UCSD-AML1 (cell line): Measurements from ENCODE around the gene SLBP.

Source experiments
- DNase-seq: peaks from one replicate; lab custom pipeline; 2025; ENCODE audit not compliant: unreplicated experiment; lab: John Stamatoyannopoulos, UW

The SLBP gene

DNA sequence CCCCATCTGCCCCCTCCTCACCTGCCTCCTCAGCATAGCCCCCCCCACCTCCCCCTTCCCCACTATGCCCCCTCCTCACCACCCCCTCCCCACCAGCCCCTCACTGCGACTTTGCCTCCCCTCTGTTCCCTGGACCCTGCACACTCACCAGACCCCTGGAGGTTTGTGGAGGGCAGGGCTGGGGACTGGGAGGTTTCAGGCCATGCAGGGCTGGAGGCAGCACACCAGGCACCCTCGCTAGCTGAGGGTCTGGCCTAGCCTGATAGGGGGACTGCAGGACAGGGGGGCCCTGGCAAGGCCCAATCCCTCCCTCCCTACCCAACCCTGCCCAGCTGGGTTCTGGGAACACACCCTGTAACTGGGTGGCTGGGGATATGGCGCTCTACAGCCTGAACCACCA, 37.3 kb upstream of the SLBP start:
- DNase-seq: no peak

DNA sequence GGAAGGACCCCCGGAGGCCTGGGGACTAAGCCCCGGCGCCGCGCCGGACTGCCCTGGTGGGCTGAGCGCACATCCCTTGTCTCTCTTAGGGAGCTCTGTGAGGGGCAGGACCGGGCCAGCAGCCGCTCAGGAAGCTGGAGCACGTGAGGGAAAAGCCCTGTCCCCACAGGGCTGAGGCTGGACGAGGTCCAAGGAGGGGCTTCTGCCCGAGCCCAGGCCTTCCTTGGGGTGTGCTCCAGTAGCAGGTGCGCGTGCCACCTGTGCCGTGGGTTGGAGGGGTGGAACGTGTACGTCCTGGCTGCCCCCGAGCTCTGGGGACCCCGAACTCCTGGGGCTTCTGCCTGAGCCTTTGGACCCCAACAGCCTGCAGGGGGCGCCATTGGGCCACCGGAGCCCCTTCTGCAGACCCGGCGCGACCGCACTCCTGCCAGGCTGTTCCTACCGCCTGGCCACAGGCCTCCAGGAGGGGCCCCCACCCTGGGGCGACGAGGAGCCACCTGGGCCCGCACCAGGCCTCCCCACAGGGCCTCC, 36.4 kb upstream of the SLBP start:
- DNase-seq: peak; percentile 84

DNA sequence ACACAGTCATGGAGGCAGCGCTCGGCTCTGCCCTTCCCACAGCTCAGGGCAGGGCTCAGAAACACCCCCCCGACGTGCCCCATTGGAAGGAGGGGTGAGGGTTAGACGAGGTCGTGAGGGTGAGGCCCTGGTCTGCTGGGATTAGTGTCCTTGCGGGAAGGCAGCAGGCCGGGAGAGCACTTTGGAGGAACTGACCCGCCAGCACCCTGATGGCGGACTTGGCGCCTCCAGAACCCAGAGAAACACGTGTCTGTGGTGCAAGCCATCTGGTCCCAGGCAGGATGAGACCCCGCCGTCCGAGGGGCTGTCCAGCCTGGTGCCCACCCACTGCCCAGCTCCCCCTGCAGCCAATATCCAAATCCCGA, 35.5 kb upstream of the SLBP start:
- no peak for DNase-seq

DNA sequence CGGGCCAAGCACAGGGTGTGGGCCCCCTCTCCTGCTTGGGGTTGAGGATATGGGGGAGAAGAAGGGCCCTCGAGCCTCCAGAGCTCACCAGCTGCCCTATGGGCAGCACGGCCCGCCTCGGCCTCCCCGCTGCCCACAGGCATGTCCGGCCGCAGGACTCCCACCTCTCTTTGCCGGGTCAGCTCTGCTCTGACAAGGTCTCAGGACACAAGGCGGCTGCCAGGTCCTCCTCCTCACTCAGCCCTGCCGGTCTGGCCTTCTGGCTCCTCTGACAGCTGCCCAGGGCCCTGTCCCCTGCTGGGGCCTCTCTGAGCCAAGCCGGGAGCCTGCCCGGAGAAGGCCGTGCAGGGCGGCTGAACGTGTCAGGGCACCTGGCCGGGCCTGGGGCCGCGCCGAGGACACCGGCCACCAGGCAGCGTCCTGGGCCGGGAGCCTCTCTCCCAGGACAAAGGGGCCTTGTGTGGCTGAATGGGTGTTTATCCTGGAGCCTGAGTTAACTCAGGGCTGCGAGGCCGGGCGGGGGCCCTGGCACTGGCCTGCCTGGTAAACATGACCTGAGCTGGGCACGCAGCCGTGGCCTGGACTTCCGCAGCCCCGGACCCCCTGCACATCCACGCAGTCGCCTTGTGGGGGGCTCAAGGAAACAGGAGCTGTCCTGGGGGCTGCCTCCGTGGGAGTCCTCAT, 34.9 kb upstream of the SLBP start:
- DNase-seq: no peak

DNA sequence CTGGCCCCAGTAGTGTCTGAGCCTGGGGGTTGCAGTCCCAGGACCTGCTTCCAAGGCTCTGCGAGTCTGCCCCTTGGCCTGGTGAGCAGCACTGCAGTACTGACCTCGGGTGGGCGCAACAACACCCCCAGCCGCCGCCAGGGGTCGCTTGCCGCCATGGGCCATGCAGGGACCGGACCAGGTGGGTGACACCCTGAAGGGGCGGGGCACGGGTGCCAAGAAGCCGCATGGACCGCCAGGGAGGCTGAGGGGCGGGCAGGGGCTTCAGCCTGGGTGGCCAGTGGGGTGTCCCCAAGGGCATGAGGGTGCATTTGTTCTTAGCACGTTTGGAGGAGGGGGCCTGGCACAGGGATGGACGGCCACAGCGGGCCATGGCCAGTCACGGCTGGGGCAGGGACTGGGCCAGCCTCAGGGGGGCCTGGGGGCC, 34.2 kb upstream of the SLBP start:
- DNase-seq: peak; percentile 80

DNA sequence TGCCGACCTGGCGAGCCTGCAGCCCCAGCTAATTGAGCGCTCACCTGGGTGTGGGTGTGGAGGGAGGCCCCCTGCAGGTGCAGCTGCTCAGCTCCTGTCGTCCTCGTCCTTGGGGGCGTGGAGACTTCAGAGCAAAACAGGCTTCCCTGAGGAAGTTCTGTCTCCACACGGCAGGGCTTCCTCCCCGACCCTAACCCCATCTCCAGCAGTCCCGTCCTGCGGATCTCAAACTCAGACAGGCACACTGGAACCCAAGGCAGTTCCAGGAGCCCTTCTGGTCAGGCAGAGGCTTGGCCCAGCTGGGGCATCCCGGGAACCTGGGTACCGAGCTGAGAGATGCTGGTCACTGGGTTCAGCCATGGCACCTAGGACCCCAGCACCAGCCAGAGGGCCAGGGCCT, 33.6 kb upstream of the SLBP start:
- no peak for DNase-seq

DNA sequence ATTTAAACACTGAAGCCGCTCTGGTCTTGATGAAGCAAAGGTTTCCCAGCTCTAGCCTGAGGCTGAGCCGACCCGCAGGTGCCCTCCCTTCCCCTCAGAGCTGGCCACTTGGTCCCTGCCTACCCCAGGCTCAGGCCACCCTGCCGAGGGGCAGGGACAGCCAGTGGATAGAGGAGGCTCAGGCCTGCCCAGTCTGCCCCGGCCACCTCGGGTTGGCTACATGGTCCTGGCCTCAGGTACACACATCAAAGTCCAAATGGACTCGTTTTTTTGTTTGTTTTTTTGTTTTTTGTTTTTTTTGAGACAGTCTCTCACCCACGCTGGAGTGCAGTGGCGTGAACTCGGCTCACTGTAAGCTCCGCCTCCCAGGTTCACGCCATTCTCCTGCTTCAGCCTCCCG, 33.0 kb upstream of the SLBP start:
- no peak for DNase-seq

DNA sequence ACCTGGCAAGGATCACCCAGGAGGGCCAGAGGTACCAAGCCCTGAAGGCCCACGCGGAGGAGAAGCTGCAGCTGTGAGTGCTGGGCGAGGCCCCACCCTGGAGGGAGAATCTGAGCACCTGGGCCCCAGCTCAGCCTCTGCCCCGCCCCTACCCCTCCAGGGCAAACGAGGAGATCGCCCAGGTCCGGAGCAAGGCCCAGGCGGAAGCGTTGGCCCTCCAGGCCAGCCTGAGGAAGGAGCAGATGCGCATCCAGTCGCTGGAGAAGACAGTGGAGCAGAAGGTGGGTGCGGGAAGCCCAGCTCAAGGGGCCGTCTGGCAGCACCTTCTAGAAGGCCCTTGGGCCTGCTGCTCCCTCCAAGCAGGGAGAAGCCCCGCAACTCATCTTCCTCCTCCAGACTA, 32.4 kb upstream of the SLBP start:
- DNase-seq: no peak

DNA sequence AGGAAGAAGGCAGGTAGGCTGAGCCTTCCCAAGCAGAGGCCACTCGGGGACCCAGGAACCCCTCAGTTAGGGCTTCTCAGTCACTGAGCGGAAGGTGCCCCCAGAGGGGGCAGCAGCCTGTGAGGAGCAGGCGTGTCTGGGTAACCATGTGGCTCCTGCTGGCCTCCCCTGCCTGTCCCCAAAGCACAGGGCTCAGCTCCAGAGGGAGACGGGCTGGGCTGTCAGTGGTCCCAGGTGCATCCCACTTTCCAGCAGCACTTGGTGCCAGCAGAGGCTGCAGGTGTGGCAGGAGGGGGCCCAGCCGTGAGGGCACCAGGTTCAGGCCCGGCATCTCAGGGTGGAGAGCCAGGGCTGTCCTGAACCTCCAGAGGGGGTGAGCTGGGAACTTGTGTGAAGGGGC, 31.9 kb upstream of the SLBP start:
- no peak for DNase-seq

DNA sequence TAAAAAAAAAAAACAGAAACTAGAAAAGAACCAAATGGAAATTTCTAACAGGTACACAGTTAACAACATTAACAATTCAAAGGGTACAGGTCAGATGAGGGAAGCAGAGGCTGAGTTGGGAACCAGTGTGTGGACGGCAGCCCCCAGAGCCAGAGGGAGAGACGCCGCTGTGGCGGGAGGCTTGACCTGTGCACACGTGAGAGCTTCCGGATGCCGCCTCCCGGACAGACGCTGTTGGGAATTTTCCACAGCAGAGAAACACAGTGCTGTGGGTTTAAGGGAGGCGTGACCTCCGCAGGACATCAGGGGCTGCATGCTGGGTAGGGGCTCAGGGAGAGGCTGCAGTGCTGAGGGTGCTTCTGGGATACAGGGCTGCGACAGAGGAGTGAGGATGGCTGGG, 31.4 kb upstream of the SLBP start:
- no peak for DNase-seq

DNA sequence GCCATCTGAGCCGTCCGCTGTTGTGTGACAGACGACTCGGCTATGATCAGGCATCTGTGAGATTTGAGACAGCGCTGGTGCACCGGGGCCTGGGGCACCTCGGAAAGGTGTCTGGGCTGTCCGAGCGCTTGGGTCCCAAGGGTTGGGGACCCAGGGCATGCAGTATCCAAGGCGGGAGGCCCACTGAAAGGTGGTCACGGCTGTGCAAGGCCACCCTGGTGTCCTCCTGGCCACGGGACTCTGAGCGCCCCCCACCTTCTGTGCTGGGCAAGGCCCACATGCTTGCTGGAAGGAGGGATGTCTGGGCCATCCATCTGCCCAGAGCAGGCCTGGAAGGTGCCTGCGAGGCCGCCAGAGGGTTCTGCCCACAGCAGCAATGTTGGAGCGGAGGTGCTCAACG, 29.1 kb upstream of the SLBP start:
- no peak for DNase-seq

DNA sequence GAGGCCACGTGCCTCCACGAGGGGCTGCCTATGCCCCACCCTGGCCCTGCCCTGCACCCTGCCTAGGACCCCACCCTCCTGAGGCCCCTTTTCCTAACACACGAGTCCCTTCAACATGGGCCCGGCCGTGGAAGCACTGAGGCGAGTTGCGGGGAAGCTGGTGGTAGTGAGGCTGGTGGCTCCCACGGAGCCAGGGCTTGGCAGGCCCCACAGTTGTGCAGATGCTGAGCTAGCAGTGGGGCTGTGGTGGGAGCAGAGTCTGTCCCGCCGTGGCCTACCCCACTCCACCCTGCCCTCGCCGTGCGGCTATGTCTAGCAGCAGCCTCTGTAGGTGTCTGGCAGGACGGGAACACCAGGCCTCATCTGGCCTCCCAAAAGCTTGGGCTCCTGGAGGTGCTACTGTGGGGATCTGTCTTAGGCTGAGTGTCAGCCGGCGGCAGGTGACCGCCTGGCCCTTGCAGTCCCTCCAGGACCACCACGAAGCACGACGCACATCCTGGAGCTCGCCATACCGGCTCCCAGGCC, 28.0 kb upstream of the SLBP start:
- no peak for DNase-seq

DNA sequence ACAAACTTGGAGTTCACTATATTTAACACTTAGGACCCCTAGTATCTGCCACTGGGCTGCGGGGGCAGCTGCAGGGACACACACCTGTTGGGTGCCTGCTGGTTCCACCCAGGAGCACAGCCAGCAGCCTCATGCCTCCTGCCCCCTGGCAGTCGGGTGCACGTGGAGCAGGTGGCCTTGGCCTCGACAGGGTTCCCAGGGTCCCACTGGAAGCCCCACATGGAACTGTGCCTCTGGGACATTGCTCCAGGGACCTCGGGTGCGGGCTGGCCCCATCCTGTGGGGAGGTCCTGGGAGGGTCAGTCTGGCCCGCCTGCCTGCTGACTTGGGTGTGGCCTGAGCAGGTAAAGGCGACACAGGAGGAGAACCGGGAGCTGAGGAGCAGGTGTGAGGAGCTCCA, 27.2 kb upstream of the SLBP start:
- DNase-seq: no peak

DNA sequence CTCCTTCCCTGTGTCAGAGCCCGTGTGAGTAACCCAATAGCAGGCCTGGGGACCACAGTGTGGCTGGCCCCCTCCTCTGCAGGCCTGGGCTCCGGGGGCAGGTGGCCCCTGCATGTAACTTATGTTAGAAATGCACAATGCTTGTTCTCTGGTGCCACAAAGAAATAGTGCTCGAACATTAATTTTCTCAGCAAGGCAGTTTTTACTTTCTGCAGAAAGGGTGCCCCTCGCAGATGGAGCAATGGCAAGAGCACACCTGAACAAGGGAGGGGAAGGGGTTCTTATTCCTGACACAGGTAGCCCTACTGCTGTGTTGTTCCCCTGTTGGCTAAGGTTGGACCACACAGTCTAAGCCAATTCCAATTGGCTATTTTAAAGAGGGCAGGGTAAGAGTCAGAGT, 26.3 kb upstream of the SLBP start:
- DNase-seq: no peak

DNA sequence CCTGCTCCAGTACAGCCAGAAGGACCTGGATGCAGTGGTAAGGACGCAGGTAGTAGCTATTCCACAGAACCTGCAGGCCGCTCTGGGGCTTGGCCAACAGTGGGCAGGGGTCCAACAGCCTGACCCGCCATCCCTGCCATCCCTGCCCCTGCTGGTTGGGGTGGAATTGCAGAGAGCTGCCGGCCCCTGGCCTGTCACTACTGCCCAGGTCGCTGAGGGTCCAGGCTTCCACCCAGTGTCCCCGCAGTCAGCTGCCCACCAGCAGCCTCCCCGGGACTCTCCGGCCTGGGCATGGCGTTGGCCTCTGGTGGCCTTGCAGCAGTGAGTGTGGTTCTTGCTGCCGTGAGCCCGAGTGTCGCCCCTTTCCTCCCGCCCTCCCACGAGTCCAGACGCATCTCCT, 25.5 kb upstream of the SLBP start:
- no peak for DNase-seq

DNA sequence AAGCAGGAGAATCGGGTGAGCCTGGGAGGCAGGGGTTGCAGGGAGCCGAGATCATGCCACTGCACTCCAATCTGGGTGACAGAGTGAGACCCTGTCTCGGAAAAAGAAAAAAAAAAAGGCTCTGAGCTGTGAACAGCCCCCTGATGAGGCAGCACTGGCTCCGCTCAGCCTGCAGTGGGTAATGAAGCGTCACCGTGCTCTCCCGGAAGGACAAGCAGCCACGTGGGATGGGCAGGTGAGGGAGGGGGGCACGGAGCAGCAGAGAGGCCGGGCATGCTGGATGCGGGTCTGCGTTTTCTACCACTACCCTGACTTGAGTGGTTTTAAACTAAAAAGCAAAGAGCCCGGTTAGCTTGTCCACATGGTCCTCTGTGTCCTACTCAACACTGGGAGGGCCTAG, 24.7 kb upstream of the SLBP start:
- no peak for DNase-seq

DNA sequence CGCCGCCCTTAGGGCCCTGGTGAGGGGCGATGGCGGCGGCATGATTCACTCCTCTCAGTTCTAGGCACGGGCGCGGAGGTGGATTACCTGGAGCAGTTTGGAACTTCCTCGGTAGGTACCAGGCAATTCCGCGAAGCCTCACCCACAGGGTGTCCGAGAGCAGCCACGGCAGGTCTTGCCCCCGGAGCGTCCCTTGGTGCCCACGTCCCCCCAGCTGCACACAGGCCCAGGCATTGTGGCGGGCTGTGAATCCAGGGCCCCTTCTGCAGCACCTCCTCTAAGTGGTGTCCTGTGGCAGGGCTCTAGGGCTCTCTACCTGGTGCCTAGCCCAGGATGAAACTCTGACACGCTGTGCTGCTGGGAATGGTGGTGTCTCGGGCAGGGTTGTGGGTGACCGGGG, 23.1 kb upstream of the SLBP start:
- no peak for DNase-seq

DNA sequence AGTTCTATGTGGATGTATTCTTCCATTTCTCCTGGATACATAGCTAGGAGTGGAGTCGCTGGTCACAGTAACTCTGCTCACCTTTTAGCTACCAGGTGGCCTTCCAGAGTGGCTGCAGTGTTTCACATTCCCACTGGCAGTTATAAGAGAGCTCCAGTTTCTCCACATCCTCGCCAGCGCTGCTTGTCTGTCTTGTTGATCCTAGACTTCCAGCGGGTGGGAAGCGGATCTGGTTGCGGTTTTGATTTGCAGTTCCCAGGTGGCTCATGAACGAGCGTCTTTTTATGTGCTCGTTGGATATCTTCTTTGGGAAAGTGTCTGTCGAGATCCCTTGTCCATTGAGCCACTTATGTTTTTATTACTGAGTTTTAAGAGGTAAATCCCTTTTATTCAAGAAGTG, 20.8 kb upstream of the SLBP start:
- DNase-seq: no peak

DNA sequence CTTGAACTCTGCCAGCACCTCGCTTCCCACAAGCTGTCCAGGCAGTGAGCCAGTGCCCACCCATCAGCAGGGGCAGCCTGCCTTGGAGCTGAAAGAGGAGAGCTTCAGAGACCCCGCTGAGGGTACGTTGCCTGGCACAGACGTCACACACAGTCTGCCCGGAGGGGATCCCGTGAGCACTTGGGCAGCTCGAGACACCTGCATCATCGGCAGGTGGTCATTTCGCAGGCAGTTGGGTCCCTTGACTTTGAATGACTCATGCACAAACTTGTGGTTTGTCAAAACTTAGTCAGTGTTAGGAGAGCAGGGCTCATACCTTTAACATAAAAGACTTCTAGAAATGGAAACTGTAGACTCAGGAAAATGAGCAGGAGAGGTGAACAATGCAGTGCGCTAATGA, 19.1 kb upstream of the SLBP start:
- no peak for DNase-seq

DNA sequence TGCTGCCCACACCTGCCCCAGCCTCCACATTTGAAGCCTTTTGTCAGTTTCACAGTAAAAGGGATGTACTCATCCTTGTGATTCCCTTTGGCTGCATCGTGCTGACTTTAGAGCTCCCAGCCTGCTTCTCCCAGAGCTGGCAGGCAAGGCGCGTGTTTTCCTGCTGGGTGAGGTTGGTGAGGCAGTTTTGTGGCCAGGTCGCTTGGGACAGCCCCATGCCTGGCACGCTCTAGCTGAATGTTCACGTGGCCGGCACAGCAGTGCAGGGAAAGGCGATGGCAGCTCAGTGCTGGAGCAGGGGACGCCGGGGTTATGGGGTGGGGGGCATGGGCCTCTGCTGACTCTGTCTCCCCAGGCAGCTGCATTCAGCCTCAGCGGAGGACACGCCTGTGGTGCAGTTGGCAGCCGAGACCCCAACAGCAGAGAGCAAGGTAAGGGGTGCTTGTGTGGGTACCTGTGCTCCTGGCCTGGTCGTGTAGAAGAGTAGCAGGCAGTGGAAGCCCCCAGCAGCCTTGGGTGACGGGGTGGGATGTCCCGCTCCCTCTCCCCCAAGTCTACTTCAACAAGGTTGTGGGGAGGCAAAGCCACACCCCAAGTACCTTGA, 18.5 kb upstream of the SLBP start:
- DNase-seq: no peak

DNA sequence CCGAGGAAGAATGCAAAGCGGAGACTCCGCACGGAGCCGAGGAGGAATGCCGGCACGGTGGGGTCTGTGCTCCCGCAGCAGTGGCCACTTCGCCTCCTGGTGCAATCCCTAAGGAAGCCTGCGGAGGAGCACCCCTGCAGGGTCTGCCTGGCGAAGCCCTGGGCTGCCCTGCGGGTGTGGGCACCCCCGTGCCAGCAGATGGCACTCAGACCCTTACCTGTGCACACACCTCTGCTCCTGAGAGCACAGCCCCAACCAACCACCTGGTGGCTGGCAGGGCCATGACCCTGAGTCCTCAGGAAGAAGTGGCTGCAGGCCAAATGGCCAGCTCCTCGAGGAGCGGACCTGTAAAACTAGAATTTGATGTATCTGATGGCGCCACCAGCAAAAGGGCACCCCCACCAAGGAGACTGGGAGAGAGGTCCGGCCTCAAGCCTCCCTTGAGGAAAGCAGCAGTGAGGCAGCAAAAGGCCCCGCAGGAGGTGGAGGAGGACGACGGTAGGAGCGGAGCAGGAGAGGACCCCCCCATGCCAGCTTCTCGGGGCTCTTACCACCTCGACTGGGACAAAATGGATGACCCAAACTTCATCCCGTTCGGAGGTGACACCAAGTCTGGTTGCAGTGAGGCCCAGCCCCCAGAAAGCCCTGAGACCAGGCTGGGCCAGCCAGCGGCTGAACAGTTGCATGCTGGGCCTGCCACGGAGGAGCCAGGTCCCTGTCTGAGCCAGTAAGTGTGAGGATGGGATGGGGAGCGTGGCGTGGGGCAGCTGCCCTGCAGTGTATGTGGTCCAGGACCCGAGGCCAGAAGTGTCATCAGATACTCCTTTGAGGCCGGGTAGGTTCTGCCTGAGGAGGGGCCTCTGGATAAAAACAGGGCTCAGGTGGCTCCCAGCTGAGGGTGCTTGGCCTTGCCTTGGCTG, 16.2 kb upstream of the SLBP start:
- DNase-seq: no peak
